NCI-H2196 treated with DMSO at 0.1 percent for 48 hours (cell line): ENCODE results near the gene RETSAT.

Source experiments
- DNase-seq: peaks from one replicate; lab custom pipeline; 2025; ENCODE audit not compliant: unreplicated experiment; lab: John Stamatoyannopoulos, UW

The RETSAT gene

GRCh38 chr2:85309699-85310321, 44.5 kb downstream of the RETSAT start:
- no peak for DNase-seq

DNA sequence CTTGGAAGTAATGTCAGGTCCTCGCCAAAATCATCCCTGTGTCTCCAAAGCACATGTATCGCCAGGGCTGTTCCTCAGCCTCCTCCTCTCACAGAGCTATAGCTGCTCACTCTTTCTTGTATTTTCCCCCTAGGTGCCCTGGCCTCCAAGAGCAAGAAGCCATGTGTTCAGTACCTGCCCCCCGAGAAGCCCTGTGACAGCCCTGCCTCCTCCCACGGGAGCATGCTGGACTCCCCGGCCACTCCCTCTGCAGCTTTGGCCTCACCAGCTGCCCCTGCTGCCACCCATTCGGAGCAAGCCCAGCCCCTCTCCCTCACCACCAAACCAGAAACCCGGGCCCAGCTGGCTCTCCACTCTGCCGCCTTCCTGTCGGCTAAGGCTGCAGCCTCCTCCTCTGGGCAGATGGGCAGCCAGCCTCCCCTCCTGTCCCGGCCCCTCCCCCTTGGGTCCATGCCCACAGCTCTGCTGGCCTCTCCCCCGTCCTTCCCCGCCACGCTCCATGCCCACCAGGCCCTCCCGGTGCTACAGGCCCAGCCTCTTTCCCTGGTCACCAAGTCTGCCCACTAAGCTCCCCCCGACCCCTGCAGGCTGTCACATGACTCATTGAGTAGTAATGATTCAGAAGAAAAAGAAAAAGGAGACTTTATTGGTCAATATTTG, 45.3 kb downstream of the RETSAT start:
- DNase-seq = peak; percentile 55

- DNase-seq = no peak
These were observed 46.1 kb downstream of the RETSAT start for GRCh38 chr2:85308201-85308600.

DNA sequence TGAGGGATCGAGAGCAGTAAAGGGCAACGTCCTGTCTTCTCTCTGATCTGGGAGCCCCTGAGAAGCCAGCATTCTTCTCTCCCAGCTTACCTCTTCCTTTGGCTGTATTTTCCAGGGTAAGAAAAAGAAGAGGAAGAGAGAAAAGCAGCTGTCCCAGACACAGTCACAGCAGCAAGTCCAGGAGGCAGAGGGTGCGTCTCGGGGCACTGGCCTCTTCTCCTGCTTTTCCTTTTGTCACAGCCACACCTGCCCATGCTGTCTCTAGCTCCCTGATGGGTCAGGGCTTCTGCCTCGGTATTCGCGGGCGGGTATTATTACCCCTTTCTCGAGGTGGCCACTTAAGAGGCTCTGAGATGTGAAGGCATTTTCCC, 46.8 kb downstream of the RETSAT start:
- no peak for DNase-seq

- DNase-seq = no peak
These were observed 50.4 kb downstream of the RETSAT start for GRCh38 chr2:85303780-85304531.

DNA sequence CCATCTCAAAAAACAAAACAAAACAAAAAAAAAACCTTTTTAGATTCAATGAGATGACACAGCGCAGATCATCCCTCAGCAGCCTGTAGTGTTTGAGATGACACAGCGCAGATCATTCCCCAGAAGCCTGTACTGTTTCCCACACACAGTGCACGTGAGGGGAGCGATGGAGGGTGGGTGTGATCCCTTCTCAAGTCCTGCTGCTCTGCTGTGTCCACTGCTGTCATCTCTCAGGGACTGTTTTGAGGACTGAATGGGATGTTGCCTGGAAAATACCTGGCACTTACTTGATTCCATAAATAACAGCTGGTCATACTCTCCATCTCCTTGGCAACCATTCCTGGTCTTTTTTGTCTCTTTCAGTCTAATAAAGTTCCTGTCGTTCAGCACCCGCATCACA, 52.2 kb downstream of the RETSAT start:
- no peak for DNase-seq
